ENCODE results near the gene RBM14. TPM values are rescaled to one million over a fixed set of nuclear protein-coding genes. Genes with fewer than 3 reads are reported as not detected.
A peak's percentile ranks its signal among the peaks of the same experiment; 100 is the strongest.

Gene RBM14
- total and polyA plus RNA-seq, 4 donors = 34.1 to 96.3 (median 52.9) TPM

GRCh38 chr11:66614073-66614472, 2.4 kb upstream of the RBM14 start:
- Histone ChIP-seq H3K27me3 (ENCODE audit: control insufficient read depth in 3 of 3, insufficient read depth in 3 of 3, low read length in 2 of 3) (no peaks in the 10 kb centered on the region), H3K4me1 (ENCODE audit: control insufficient read depth in 5 of 5, insufficient read depth in 5 of 5, low read length in 5 of 5) (peaks cover 0 to 15% (median 11%) of the 10 kb centered on the region in 5 donors), H3K9ac (ENCODE audit: insufficient read depth in 1 of 2, low read length in 2 of 2) (no peak overlapping the region), H3K27ac (ENCODE audit: low read depth in 1 of 2, low read length in 1 of 2) (no peak overlapping the region), H3K9me3 (ENCODE audit: control insufficient read depth in 4 of 4, insufficient read depth in 3 of 4, low read length in 3 of 4) (no peaks in the 10 kb centered on the region), H3K4me3 (no peak overlapping the region), H3K36me3 (ENCODE audit: control insufficient read depth in 4 of 4, insufficient read depth in 4 of 4, low read length in 4 of 4) (peaks cover 0 to 12% (median 3%) of the 10 kb centered on the region in 4 donors)
- 90 to 94% methylated on average over 13 of the region's 13 CpGs for WGBS, 2 donors
- DNase-seq (peak in 2 of 3 donors; percentile 58 to 70), ATAC-seq (ENCODE audit: insufficient read depth, low FRiP score) (no peak)
- no peak for TF ChIP-seq CTCF (IDR thresholded peaks at IDR 0.05; ENCODE audit: control extremely low read depth, extremely low read depth)

GRCh38 chr11:66617155-66617834, 865 bp downstream of the RBM14 start:
- no peak for TF ChIP-seq CTCF (IDR thresholded peaks at IDR 0.05; ENCODE audit: control extremely low read depth, extremely low read depth)
- H3K9ac ChIP-seq (ENCODE audit: insufficient read depth in 1 of 2, low read length in 2 of 2) = peak overlapping the region; percentile 79 to 98
- H3K27me3 ChIP-seq (ENCODE audit: control insufficient read depth in 3 of 3, insufficient read depth in 3 of 3, low read length in 2 of 3) = no peaks in the 10 kb centered on the region
- DNase-seq = no peak
- peak overlapping the region; percentile 85 to 97 for H3K27ac ChIP-seq (ENCODE audit: low read depth in 1 of 2, low read length in 1 of 2)
- peaks cover 0 to 12% (median 5%) of the 10 kb centered on the region in 4 donors for H3K36me3 ChIP-seq (ENCODE audit: control insufficient read depth in 4 of 4, insufficient read depth in 4 of 4, low read length in 4 of 4)
- WGBS, 2 donors = 0% methylated on average over 37 to 38 of the region's 38 CpGs
- H3K4me3 ChIP-seq = peak overlapping the region; percentile 86
- H3K4me1 ChIP-seq (ENCODE audit: control insufficient read depth in 5 of 5, insufficient read depth in 5 of 5, low read length in 5 of 5) = peaks cover 0 to 24% (median 12%) of the 10 kb centered on the region in 5 donors
- peak; percentile 30 for ATAC-seq (ENCODE audit: insufficient read depth, low FRiP score)
- no peaks in the 10 kb centered on the region for H3K9me3 ChIP-seq (ENCODE audit: control insufficient read depth in 4 of 4, insufficient read depth in 3 of 4, low read length in 3 of 4)

GRCh38 chr11:66619080-66619554, 2.7 kb downstream of the RBM14 start:
- peak overlapping the region in 1 of 2 donors; percentile 42 for H3K9ac ChIP-seq (ENCODE audit: insufficient read depth in 1 of 2, low read length in 2 of 2)
- H3K36me3 ChIP-seq (ENCODE audit: control insufficient read depth in 4 of 4, insufficient read depth in 4 of 4, low read length in 4 of 4) = peaks cover 0 to 25% (median 15%) of the 10 kb centered on the region in 4 donors
- WGBS, 2 donors = 41 to 42% methylated on average over 4 of the region's 4 CpGs
- no peak for TF ChIP-seq CTCF (IDR thresholded peaks at IDR 0.05; ENCODE audit: control extremely low read depth, extremely low read depth)
- H3K27me3 ChIP-seq (ENCODE audit: control insufficient read depth in 3 of 3, insufficient read depth in 3 of 3, low read length in 2 of 3) = no peaks in the 10 kb centered on the region
- H3K4me3 ChIP-seq = no peak overlapping the region
- DNase-seq (peak in 2 of 3 donors; percentile 35 to 53), ATAC-seq (ENCODE audit: insufficient read depth, low FRiP score) (no peak)
- H3K9me3 ChIP-seq (ENCODE audit: control insufficient read depth in 4 of 4, insufficient read depth in 3 of 4, low read length in 3 of 4) = no peaks in the 10 kb centered on the region
- H3K27ac ChIP-seq (ENCODE audit: low read depth in 1 of 2, low read length in 1 of 2) = peak overlapping the region; percentile 58 to 72
- peaks cover 0 to 24% (median 12%) of the 10 kb centered on the region in 5 donors for H3K4me1 ChIP-seq (ENCODE audit: control insufficient read depth in 5 of 5, insufficient read depth in 5 of 5, low read length in 5 of 5)

Measured in lung (tissue), 12 donors.